Stimulated activated naive CD8-positive, alpha-beta T cell treated with anti-CD3 and anti-CD28 coated beads, Interleukin-15, Interleukin-2, amounts not matched to agents 100 ng/mL and 50 ng/mL, for 24 hours (primary cell): ENCODE results near the gene DHRS13.

ENCODE experiments used
- H3K27ac Mint-ChIP-seq: one replicate; pipeline ENCODE4 v1.8.0; 2021; ENCODE audit warnings: mild to moderate bottlenecking, mixed read lengths
- H3K27me3 Mint-ChIP-seq: one replicate; pipeline ENCODE4 v1.8.0; 2021; ENCODE audit warnings: mixed read lengths
- H3K36me3 Mint-ChIP-seq: one replicate; pipeline ENCODE4 v1.8.0; 2021; ENCODE audit warnings: low read depth, mixed read lengths
- H3K4me1 Mint-ChIP-seq: one replicate; pipeline ENCODE4 v1.8.0; 2021; ENCODE audit warnings: low read depth, mixed read lengths
- H3K4me3 Mint-ChIP-seq: one replicate; pipeline ENCODE4 v1.8.0; 2021; ENCODE audit warnings: mild to moderate bottlenecking, mixed read lengths
- H3K9me3 Mint-ChIP-seq: one replicate; pipeline ENCODE4 v1.8.0; 2021; ENCODE audit warnings: mixed read lengths

DHRS13 gene, protein sequence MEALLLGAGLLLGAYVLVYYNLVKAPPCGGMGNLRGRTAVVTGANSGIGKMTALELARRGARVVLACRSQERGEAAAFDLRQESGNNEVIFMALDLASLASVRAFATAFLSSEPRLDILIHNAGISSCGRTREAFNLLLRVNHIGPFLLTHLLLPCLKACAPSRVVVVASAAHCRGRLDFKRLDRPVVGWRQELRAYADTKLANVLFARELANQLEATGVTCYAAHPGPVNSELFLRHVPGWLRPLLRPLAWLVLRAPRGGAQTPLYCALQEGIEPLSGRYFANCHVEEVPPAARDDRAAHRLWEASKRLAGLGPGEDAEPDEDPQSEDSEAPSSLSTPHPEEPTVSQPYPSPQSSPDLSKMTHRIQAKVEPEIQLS

GRCh38 chr17:28902819-28903545 is at the start of gene DHRS13:
Gene DHRS13 (minus strand): TSS chr17:28903079. CDS start chr17:28902944, 135 bp downstream.
- peaks cover 26% of the 10 kb centered on the region for H3K4me1 Mint-ChIP-seq
- no peaks in the 10 kb centered on the region for H3K27me3 Mint-ChIP-seq
- H3K36me3 Mint-ChIP-seq, result peaks cover 45% of the 10 kb centered on the region
- peak within 1 kb of the TSS; percentile 93 for H3K4me3 Mint-ChIP-seq
- no peaks in the 10 kb centered on the region for H3K9me3 Mint-ChIP-seq
- peak within 1 kb of the TSS; percentile 92 for H3K27ac Mint-ChIP-seq

DNA sequence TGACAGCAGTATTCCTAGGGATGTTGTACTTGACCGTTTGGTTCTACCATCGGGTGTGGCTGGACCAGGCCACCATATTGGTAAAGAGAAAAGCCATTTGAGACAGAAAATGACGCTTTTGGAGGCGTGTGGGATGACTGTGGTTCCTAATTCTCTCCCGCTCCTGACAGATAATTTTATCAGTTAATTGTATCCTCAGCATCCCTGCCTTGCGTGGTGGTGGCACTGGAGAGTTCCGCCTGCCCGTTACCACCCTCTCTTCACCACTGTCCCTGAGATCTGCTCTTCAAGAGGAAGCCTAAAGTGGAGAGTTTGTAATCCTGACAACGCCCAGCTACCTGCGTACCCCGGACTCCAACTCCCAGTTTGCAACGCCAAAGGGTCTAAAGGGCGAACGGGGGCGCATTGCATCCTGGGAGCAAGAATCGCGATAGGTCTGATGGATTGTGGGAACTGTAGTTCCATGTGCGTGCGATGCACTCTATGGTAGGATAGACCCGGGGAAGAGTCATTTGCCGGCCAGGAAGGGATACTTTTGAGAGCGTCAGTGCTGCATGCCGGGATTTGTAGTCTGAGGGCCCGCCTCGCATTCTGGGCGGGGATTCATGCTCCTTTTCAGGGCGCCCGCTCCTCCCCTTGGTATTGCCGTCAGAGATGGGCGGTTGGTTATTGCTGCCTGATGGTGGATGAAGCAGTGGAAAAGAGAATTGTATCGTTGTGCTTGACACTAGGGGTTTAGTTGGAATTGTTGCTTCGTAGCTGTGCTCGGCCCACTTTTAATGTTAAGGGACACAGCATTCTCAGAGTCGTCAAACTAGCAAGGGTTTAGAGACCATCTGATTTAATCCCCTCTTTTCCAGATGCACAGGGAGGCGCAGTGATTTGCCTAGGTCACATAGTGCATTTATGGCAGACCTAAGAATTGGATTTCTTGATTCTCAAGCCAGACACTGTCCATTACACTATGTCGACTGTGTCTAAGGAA is 49.4 kb upstream of the DHRS13 start:
- no peaks in the 10 kb centered on the region for H3K9me3 Mint-ChIP-seq
- H3K4me1 Mint-ChIP-seq, result peaks cover 16% of the 10 kb centered on the region
- peaks cover 16% of the 10 kb centered on the region for H3K36me3 Mint-ChIP-seq
- no peaks in the 10 kb centered on the region for H3K27me3 Mint-ChIP-seq
- no peak overlapping the region for H3K27ac Mint-ChIP-seq
- no peak overlapping the region for H3K4me3 Mint-ChIP-seq

DNA sequence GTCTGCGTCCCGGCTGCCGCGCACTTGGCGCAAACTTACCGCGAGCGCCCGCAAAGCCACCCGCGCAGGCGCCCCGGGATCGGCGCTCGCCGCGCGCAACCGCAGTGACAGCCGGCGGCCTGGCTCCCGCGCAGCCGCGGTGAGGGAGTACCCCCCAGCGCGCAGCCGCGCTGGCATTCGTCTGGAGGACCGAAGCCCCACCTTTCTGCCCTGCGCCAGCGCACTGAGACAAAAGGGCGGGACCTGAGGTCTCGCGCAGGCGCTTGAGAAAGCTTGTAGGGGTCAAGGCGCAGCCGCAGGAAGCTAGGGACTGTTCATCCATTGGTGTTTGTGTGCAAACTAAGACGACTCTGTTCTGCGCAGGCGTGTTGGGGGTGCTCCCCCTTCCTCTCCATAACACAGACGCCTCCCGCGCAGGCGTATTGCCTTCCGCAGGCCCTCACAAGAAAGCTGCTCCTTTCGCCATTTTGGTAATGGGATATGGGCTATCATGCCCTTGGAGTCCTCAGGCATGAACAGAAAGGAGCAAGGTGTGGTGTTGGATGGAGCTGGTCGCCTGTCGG is 48.6 kb upstream of the DHRS13 start, which contains the start of gene PHF12:
Gene PHF12, minus strand, starts transcription at position 91 of the 563 bp plus-strand sequence. CDS start 558 bp downstream, outside the sequence.
- H3K27ac Mint-ChIP-seq, result peak within 1 kb of the TSS; percentile 92
- peaks cover 16% of the 10 kb centered on the region for H3K36me3 Mint-ChIP-seq
- H3K27me3 Mint-ChIP-seq, result no peaks in the 10 kb centered on the region
- peaks cover 24% of the 10 kb centered on the region for H3K4me1 Mint-ChIP-seq
- H3K9me3 Mint-ChIP-seq, result no peaks in the 10 kb centered on the region
- peak within 1 kb of the TSS; percentile 95 for H3K4me3 Mint-ChIP-seq

DNA sequence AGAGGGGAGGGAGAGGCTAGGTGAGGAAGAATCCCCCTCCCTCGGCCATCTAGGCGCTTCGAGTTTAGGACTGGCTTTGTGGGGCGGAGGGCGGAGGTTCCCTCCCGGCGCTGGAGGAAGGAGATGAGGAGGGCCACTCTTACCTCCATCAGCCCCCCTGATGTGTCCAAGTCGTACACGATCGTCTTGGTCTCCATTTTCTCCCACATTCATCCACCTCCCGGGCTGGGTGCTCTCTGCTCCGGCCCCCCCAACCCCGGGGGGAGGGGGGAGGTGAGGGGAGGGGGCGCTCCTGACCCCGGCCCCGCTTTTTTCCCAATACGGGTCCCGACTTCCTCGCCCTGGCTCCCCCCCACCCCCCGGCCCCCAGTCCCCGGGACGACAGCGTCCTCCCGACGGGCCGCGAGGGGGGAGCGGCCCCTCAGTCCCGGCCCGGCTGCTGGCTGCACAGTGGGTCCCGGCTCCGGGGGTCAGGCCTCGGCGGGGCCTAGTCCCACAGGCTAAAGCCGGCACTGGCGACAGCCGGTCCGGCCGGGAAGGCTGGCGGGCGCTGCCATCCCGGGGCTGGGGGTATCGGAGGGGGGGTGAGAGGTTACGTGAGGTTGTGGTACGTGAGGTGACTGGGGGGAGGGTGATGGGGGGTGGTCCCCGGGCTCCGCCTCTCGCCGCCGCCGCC is 48.0 kb upstream of the DHRS13 start:
- Mint-ChIP-seq H3K4me1 (peaks cover 30% of the 10 kb centered on the region), H3K4me3 (peak overlapping the region; percentile 95), H3K36me3 (peaks cover 23% of the 10 kb centered on the region), H3K27me3 (no peaks in the 10 kb centered on the region), H3K27ac (peak overlapping the region; percentile 92), H3K9me3 (no peaks in the 10 kb centered on the region)

- H3K4me1 Mint-ChIP-seq, result peaks cover 37% of the 10 kb centered on the region
- peak overlapping the region; percentile 95 for H3K4me3 Mint-ChIP-seq
- no peaks in the 10 kb centered on the region for H3K9me3 Mint-ChIP-seq
- peaks cover 28% of the 10 kb centered on the region for H3K36me3 Mint-ChIP-seq
- H3K27me3 Mint-ChIP-seq, result no peaks in the 10 kb centered on the region
- H3K27ac Mint-ChIP-seq, result peak overlapping the region; percentile 92
These were observed 47.3 kb upstream of the DHRS13 start for GRCh38 chr17:28950017-28950751.

- peak overlapping the region; percentile 95 for H3K4me3 Mint-ChIP-seq
- no peaks in the 10 kb centered on the region for H3K9me3 Mint-ChIP-seq
- peaks cover 35% of the 10 kb centered on the region for H3K36me3 Mint-ChIP-seq
- H3K27ac Mint-ChIP-seq, result peak overlapping the region; percentile 92
- H3K4me1 Mint-ChIP-seq, result peaks cover 45% of the 10 kb centered on the region
- no peaks in the 10 kb centered on the region for H3K27me3 Mint-ChIP-seq
These were observed 46.5 kb upstream of the DHRS13 start for GRCh38 chr17:28949185-28950016.

- H3K27ac Mint-ChIP-seq, result peak overlapping the region; percentile 90
- H3K4me1 Mint-ChIP-seq, result peaks cover 51% of the 10 kb centered on the region
- H3K9me3 Mint-ChIP-seq, result no peaks in the 10 kb centered on the region
- H3K36me3 Mint-ChIP-seq, result peaks cover 40% of the 10 kb centered on the region
- peak overlapping the region; percentile 95 for H3K4me3 Mint-ChIP-seq
- no peaks in the 10 kb centered on the region for H3K27me3 Mint-ChIP-seq
These were observed 46.0 kb upstream of the DHRS13 start for GRCh38 chr17:28948873-28949184.

DNA sequence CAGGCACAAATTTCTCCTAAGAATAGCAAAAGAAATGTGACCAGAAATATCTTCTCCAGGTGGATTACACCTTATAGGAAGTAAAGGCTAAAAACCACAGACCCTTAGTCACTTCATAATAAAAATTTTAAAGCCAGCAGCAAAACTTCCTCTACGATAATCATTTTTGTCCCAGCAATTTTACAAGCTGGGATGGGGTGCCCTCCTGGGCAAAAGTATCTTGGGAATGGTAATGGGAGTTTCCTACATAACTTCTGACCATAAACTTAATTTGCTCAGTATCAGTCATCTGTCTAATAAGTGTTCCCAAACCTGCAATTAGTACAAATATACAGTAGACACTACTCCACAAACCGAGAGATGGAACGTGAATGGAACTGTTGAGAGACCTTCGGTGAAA is 45.5 kb upstream of the DHRS13 start:
- Mint-ChIP-seq H3K4me1 (peaks cover 56% of the 10 kb centered on the region), H3K4me3 (peak overlapping the region; percentile 95), H3K36me3 (peaks cover 45% of the 10 kb centered on the region), H3K27me3 (no peaks in the 10 kb centered on the region), H3K27ac (peak overlapping the region; percentile 90), H3K9me3 (no peaks in the 10 kb centered on the region)

- H3K27ac Mint-ChIP-seq, result peak overlapping the region; percentile 90
- H3K36me3 Mint-ChIP-seq, result peaks cover 51% of the 10 kb centered on the region
- H3K9me3 Mint-ChIP-seq, result no peaks in the 10 kb centered on the region
- peaks cover 62% of the 10 kb centered on the region for H3K4me1 Mint-ChIP-seq
- peak overlapping the region; percentile 95 for H3K4me3 Mint-ChIP-seq
- no peaks in the 10 kb centered on the region for H3K27me3 Mint-ChIP-seq
These were observed 44.8 kb upstream of the DHRS13 start for GRCh38 chr17:28947639-28948038.

GRCh38 chr17:28946239-28946638 is 43.4 kb upstream of the DHRS13 start:
- H3K4me1 Mint-ChIP-seq, result peaks cover 73% of the 10 kb centered on the region
- H3K36me3 Mint-ChIP-seq, result peaks cover 56% of the 10 kb centered on the region
- peak overlapping the region; percentile 40 for H3K4me3 Mint-ChIP-seq
- H3K9me3 Mint-ChIP-seq, result no peaks in the 10 kb centered on the region
- H3K27me3 Mint-ChIP-seq, result no peaks in the 10 kb centered on the region
- peak overlapping the region; percentile 60 for H3K27ac Mint-ChIP-seq

- H3K27ac Mint-ChIP-seq, result peak overlapping the region; percentile 57
- no peaks in the 10 kb centered on the region for H3K9me3 Mint-ChIP-seq
- no peak overlapping the region for H3K4me3 Mint-ChIP-seq
- no peaks in the 10 kb centered on the region for H3K27me3 Mint-ChIP-seq
- H3K4me1 Mint-ChIP-seq, result peaks cover 84% of the 10 kb centered on the region
- H3K36me3 Mint-ChIP-seq, result peaks cover 62% of the 10 kb centered on the region
These were observed 42.2 kb upstream of the DHRS13 start for GRCh38 chr17:28944862-28945741.

- Mint-ChIP-seq H3K36me3 (peaks cover 68% of the 10 kb centered on the region), H3K27me3 (no peaks in the 10 kb centered on the region), H3K4me1 (peaks cover 92% of the 10 kb centered on the region), H3K9me3 (no peaks in the 10 kb centered on the region), H3K27ac (peak overlapping the region; percentile 58), H3K4me3 (peak overlapping the region; percentile 35)
These were observed 41.5 kb upstream of the DHRS13 start for GRCh38 chr17:28944343-28944742.
